Measurements from ENCODE around the gene CIDEA. TPM values are rescaled to one million over a fixed set of nuclear protein-coding genes. Genes with fewer than 3 reads are reported as not detected.

Gene CIDEA
- total RNA-seq, 1 experiment from 2014 or later = not detected

- H3K36me3 ChIP-seq = no peaks in the 10 kb centered on the region
- peaks cover 34% of the 10 kb centered on the region for H3K27me3 ChIP-seq (replicated peaks)
- no peak for DNase-seq (ENCODE audit: low read depth in 1 of 2, low spot score in 2 of 2)
- H3K27ac ChIP-seq = no peak overlapping the region
- H3K9me3 ChIP-seq (replicated peaks) = no peaks in the 10 kb centered on the region
- peaks cover 5% of the 10 kb centered on the region for H3K4me1 ChIP-seq (replicated peaks)
- no peak overlapping the region for H3K4me3 ChIP-seq
Measured at GRCh38 chr18:12248926-12249720, 5.0 kb upstream of the CIDEA start.

GRCh38 chr18:12251311-12251710 is 2.9 kb upstream of the CIDEA start:
- no peak overlapping the region for H3K4me3 ChIP-seq
- H3K27me3 ChIP-seq (replicated peaks) = peaks cover 40% of the 10 kb centered on the region
- DNase-seq (ENCODE audit: low read depth in 1 of 2, low spot score in 2 of 2) = no peak
- H3K36me3 ChIP-seq = no peaks in the 10 kb centered on the region
- H3K4me1 ChIP-seq (replicated peaks) = peaks cover 20% of the 10 kb centered on the region
- no peaks in the 10 kb centered on the region for H3K9me3 ChIP-seq (replicated peaks)
- H3K27ac ChIP-seq = no peak overlapping the region

GRCh38 chr18:12252061-12252460 is 2.1 kb upstream of the CIDEA start:
- no peak overlapping the region for H3K27ac ChIP-seq
- DNase-seq (ENCODE audit: low read depth in 1 of 2, low spot score in 2 of 2) = no peak
- no peaks in the 10 kb centered on the region for H3K9me3 ChIP-seq (replicated peaks)
- H3K36me3 ChIP-seq = no peaks in the 10 kb centered on the region
- peaks cover 20% of the 10 kb centered on the region for H3K4me1 ChIP-seq (replicated peaks)
- no peak overlapping the region for H3K4me3 ChIP-seq
- peaks cover 33% of the 10 kb centered on the region for H3K27me3 ChIP-seq (replicated peaks)

GRCh38 chr18:12253027-12253426 is 1.1 kb upstream of the CIDEA start:
- H3K4me1 ChIP-seq (replicated peaks) = peaks cover 20% of the 10 kb centered on the region
- no peak for DNase-seq (ENCODE audit: low read depth in 1 of 2, low spot score in 2 of 2)
- H3K36me3 ChIP-seq = no peaks in the 10 kb centered on the region
- no peaks in the 10 kb centered on the region for H3K9me3 ChIP-seq (replicated peaks)
- H3K27ac ChIP-seq = no peak overlapping the region
- H3K27me3 ChIP-seq (replicated peaks) = peaks cover 27% of the 10 kb centered on the region
- H3K4me3 ChIP-seq = no peak overlapping the region

DNA sequence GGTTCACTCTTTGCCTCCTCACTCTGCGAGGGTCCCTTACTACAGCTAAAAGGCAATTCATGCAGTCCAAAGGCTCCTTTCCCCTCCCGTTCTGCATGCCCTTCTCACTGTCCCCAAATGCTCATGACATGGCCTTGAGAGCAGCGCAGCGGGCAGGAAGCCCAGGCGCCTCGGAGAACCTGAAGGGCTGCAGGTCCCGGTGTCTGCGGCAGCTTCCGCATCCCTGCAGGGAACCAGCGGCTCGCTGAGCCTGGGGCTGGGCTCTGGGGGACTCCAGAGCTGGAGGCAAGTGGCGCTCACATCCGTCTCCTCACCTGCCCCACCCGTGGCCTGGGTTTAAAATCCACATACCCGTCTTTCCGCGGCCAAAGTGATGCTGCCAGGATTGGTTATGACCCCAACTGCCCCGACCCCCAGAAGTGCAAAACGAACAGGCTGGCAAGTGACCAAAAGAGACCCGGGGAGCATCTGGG is 462 bp upstream of the CIDEA start:
- Histone ChIP-seq H3K27ac (no peak overlapping the region), H3K9me3 (replicated peaks) (no peaks in the 10 kb centered on the region), H3K4me3 (no peak overlapping the region), H3K36me3 (no peaks in the 10 kb centered on the region), H3K27me3 (replicated peaks) (peaks cover 27% of the 10 kb centered on the region), H3K4me1 (replicated peaks) (peaks cover 20% of the 10 kb centered on the region)
- no peak for DNase-seq (ENCODE audit: low read depth in 1 of 2, low spot score in 2 of 2)

DNA sequence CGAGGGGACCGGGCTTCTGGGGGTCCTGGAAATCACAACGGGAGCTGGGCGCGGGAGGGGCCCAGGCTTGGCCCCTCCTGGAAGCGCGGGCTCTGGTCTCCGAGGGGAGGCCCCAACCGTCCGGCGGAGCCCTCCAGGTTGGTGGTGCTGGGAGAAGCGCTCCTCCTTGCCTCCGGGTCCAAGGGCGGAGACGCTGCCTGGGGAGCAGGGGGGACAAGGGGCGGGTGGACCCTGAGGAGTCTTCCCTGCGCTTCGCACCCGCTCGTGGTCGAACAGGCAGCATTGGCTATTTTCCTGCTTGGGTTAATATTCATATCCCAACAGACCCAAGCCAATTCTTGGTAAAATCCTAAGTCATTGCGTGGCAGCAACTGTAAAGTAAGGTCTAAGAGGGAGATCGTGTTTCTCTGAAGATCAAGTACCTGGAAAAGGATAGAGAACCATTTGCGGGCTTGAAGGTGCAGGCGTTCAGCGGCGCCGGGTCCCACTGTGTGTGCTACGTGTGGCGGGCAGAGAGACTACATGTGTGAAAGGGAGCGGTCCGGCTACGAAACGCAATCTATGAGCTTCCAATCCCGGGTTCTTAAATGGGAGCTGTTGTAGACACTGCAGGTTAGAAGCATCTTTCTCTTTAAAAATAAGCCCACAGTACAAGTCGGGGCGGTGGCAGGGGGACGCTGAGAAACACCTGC is 805 bp downstream of the CIDEA start:
- no peak for DNase-seq (ENCODE audit: low read depth in 1 of 2, low spot score in 2 of 2)
- Histone ChIP-seq H3K4me3 (no peak overlapping the region), H3K4me1 (replicated peaks) (peaks cover 20% of the 10 kb centered on the region), H3K27me3 (replicated peaks) (peaks cover 21% of the 10 kb centered on the region), H3K27ac (no peak overlapping the region), H3K9me3 (replicated peaks) (no peaks in the 10 kb centered on the region), H3K36me3 (no peaks in the 10 kb centered on the region)

DNA sequence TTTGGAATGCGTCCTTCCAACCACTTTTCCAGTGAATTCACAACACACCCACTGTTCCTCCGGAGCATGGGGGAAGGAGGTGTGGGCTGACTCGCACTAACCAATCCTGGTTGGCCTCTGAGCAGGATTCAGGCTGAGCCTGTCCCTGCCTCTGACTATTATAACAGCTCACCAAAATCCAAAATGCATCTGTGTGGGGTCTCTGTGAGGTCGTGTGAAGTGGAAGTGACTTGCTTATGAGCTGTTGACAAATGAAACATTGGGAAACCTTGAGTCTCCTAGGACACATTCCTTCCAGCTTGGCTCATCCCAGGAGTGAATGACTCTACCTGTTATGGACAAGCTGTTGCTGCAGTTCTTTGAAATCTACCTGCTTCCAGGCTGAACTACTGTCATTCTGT is 1.5 kb downstream of the CIDEA start:
- no peak overlapping the region for H3K4me3 ChIP-seq
- peaks cover 20% of the 10 kb centered on the region for H3K4me1 ChIP-seq (replicated peaks)
- peak in 1 of 2 experiments; percentile 19 for DNase-seq (ENCODE audit: low read depth in 1 of 2, low spot score in 2 of 2)
- no peak overlapping the region for H3K27ac ChIP-seq
- no peaks in the 10 kb centered on the region for H3K9me3 ChIP-seq (replicated peaks)
- peaks cover 21% of the 10 kb centered on the region for H3K27me3 ChIP-seq (replicated peaks)
- no peaks in the 10 kb centered on the region for H3K36me3 ChIP-seq

- no peak for DNase-seq (ENCODE audit: low read depth in 1 of 2, low spot score in 2 of 2)
- Histone ChIP-seq H3K4me1 (replicated peaks) (peaks cover 20% of the 10 kb centered on the region), H3K4me3 (no peak overlapping the region), H3K36me3 (no peaks in the 10 kb centered on the region), H3K27ac (no peak overlapping the region), H3K27me3 (replicated peaks) (peaks cover 21% of the 10 kb centered on the region), H3K9me3 (replicated peaks) (no peaks in the 10 kb centered on the region)
Measured at GRCh38 chr18:12256951-12257350, 2.8 kb downstream of the CIDEA start.

GRCh38 chr18:12257996-12258718 is 4.0 kb downstream of the CIDEA start:
- Histone ChIP-seq H3K36me3 (no peaks in the 10 kb centered on the region), H3K9me3 (replicated peaks) (no peaks in the 10 kb centered on the region), H3K4me3 (no peak overlapping the region), H3K27ac (no peak overlapping the region), H3K27me3 (replicated peaks) (peaks cover 16% of the 10 kb centered on the region), H3K4me1 (replicated peaks) (peaks cover 20% of the 10 kb centered on the region)
- DNase-seq (ENCODE audit: low read depth in 1 of 2, low spot score in 2 of 2) = no peak

- peaks cover 16% of the 10 kb centered on the region for H3K4me1 ChIP-seq (replicated peaks)
- H3K9me3 ChIP-seq (replicated peaks) = no peaks in the 10 kb centered on the region
- peaks cover 15% of the 10 kb centered on the region for H3K27me3 ChIP-seq (replicated peaks)
- H3K4me3 ChIP-seq = no peak overlapping the region
- no peak overlapping the region for H3K27ac ChIP-seq
- DNase-seq (ENCODE audit: low read depth in 1 of 2, low spot score in 2 of 2) = no peak
- no peaks in the 10 kb centered on the region for H3K36me3 ChIP-seq
Measured at GRCh38 chr18:12258719-12259705, 4.9 kb downstream of the CIDEA start.

DNA sequence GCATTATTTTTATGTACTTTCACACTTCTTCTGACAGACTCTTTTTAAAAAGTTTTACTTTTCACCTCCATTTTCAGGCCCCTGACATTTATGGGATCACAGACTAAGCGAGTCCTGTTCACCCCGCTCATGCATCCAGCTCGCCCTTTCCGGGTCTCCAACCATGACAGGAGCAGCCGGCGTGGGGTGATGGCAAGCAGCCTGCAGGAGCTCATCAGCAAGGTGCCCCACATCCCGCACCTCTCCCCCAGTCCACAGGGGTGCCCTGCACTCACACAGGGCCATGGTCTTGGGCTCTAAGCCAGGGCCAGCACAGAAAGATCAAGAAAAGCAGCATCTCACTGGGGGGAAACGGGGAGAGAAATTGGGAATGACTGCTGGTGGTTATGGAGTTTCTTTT is 8.6 kb downstream of the CIDEA start:
- DNase-seq (ENCODE audit: low read depth in 1 of 2, low spot score in 2 of 2) = no peak
- Histone ChIP-seq H3K9me3 (replicated peaks) (no peaks in the 10 kb centered on the region), H3K4me1 (replicated peaks) (no peaks in the 10 kb centered on the region), H3K36me3 (no peaks in the 10 kb centered on the region), H3K27me3 (replicated peaks) (peaks cover 12% of the 10 kb centered on the region), H3K27ac (no peak overlapping the region), H3K4me3 (no peak overlapping the region)

DNA sequence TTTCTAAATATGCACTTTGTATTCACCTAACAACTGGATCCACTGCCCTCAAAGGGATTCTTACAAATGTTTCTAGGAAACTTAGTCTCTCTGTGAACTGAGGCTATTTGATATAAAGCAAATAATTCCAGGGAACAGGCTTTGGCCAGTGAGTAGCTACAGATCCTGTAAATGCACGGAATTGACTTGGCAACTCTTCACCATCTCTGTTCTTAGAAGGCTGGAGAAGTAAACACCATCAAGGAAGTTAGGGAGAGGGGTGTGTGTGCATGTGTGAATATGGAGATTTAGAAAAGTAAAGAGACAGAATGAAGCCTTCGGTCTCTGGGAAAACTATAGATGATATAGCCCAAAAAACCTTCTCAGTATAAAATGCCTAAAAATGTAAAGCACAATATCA is 10.7 kb downstream of the CIDEA start:
- Histone ChIP-seq H3K27me3 (replicated peaks) (peaks cover 12% of the 10 kb centered on the region), H3K4me3 (no peak overlapping the region), H3K36me3 (no peaks in the 10 kb centered on the region), H3K4me1 (replicated peaks) (no peaks in the 10 kb centered on the region), H3K27ac (no peak overlapping the region), H3K9me3 (replicated peaks) (no peaks in the 10 kb centered on the region)
- no peak for DNase-seq (ENCODE audit: low read depth in 1 of 2, low spot score in 2 of 2)
